Gastrocnemius medialis (tissue), 4 donors: ENCODE data around the gene TRIO.

ENCODE experiments used
- POLR2A ChIP-seq, 2 donors: fragments of 450-650 bp; IDR thresholded peaks; one replicate each; pipeline ENCODE4 v1.6.1; 2017; ENCODE audit warnings: antibody characterized with exemption in 2 of 2, mild to moderate bottlenecking in 2 of 2, moderate library complexity in 2 of 2
- TF ChIP-seq, protein P1 (sequence below), 5 experiments: fragments of 450-650 bp in 3 of 5; fragments of 200-600 bp in 2 of 5; sonication (generic) in 2 of 5; IDR thresholded peaks in 4 of 5; conservative IDR thresholded peaks in 1 of 5; 1 replicate in 4 of 5; 2 replicates in 1 of 5; pipeline ENCODE4 v1.5.1; 2016 to 2019; ENCODE audit warnings: antibody characterized with exemption in 5 of 5, mild to moderate bottlenecking in 3 of 5, moderate library complexity in 3 of 5

DNA sequence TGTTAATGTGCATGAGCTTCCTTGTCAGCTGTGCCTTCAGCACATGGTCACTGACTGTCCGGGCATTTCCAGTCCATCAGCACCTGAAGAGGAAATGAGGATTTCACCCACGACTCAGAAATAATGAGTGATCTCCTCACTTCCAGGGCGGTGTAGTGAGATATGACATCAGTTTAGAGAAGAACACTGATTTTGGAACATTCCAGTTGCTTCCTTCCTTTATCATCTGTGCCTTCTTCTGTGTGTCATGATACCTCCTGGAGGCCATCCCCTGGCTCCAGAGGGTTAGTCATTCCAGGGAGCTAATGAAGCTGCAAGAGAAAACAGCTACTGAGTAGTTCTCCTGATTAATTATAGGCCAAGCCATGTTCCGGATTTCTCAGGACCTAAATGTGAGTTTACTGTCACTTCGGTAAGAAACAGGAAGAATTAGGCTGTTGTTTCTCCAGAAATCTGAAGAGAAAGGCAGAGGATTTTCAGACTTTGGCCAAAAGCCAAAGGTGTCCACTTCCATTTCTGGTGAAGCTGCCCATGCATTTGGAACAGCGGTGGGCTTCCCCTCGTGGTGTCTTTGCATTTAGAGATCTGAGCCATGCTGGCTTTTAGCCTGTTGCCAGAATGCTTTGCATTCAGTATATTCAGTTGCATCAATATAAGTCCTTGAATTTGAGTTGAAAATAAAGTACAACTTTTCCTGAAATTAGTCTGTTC is 277.1 kb downstream of the TRIO start:
- TF ChIP-seq, protein P1, sequence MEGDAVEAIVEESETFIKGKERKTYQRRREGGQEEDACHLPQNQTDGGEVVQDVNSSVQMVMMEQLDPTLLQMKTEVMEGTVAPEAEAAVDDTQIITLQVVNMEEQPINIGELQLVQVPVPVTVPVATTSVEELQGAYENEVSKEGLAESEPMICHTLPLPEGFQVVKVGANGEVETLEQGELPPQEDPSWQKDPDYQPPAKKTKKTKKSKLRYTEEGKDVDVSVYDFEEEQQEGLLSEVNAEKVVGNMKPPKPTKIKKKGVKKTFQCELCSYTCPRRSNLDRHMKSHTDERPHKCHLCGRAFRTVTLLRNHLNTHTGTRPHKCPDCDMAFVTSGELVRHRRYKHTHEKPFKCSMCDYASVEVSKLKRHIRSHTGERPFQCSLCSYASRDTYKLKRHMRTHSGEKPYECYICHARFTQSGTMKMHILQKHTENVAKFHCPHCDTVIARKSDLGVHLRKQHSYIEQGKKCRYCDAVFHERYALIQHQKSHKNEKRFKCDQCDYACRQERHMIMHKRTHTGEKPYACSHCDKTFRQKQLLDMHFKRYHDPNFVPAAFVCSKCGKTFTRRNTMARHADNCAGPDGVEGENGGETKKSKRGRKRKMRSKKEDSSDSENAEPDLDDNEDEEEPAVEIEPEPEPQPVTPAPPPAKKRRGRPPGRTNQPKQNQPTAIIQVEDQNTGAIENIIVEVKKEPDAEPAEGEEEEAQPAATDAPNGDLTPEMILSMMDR (IDR thresholded peaks at IDR 0.05 in 4 of 5, conservative IDR thresholded peaks at IDR 0.05 in 1 of 5): no peak
- no peak for TF ChIP-seq POLR2A (IDR thresholded peaks at IDR 0.05)
